Spinal cord (tissue), 10 donors: ENCODE data around the gene NME5. TPM values are rescaled to one million over a fixed set of nuclear protein-coding genes. Genes with fewer than 3 reads are reported as not detected.

ENCODE experiments used
- DNase-seq, 6 donors: peaks; one replicate each; pipeline versions ENCODE4 v3.0.0 to v3.0.0-alpha.2; 2013 to 2015; ENCODE audit warnings: low spot score in 6 of 6, low read depth in 4 of 6
- H3K27ac ChIP-seq: one replicate; pipeline ENCODE4 v1.5.1; 2013; ENCODE audit warnings: low read depth, low read length, control low read depth
- H3K27me3 ChIP-seq: one replicate; pipeline ENCODE4 v1.6.1; 2013; ENCODE audit warnings: low read length; ENCODE audit not compliant: control insufficient read depth, insufficient read depth
- H3K36me3 ChIP-seq: one replicate; pipeline ENCODE4 v1.6.1; 2013; ENCODE audit warnings: low read length; ENCODE audit not compliant: control insufficient read depth, insufficient read depth
- H3K4me1 ChIP-seq: one replicate; pipeline ENCODE4 v1.6.1; 2013; ENCODE audit warnings: low read length; ENCODE audit not compliant: control insufficient read depth, insufficient read depth
- H3K4me3 ChIP-seq: one replicate; pipeline ENCODE4 v1.5.1; 2013; ENCODE audit warnings: low read depth, low read length, control low read depth
- H3K9me3 ChIP-seq: one replicate; pipeline ENCODE4 v1.6.1; 2013; ENCODE audit warnings: low read length; ENCODE audit not compliant: control insufficient read depth, insufficient read depth
- WGBS: methylation state at CpG from one replicate; pipeline ENCODE4 v1.1.5; 2013; ENCODE audit warnings: missing lambda C conversion rate; ENCODE audit not compliant: insufficient coverage; 5-methylcytosine and 5-hydroxymethylcytosine counted together
- polyA plus RNA-seq, 2 donors: library from polyadenylated mRNA; unstranded; fragments of 120-200 nt; gene quantifications; one replicate each; pipeline ENCODE4 v1.2.1, GENCODE V29; 2013; ENCODE audit not compliant: insufficient read length in 2 of 2
- total RNA-seq, 2 donors: library from RNA; depleted of rRNA in 1 of 2; stranded (reverse); fragments of 120-200 nt in 1 of 2; fragments of >200 nt in 1 of 2; gene quantifications; one replicate each; pipeline versions ENCODE4 v1.2.3 to v1.2.4, GENCODE V29; 2013 to 2014
- donor health status: healthy.

NME5 gene
- total and polyA plus RNA-seq, 4 donors, result 17.0 to 24.4 (median 22.4) TPM

- DNase-seq, result peak in 2 of 6 donors; percentile 7 to 47
- Histone ChIP-seq H3K9me3 (no peaks in the 10 kb centered on the region), H3K4me1 (peaks cover 4% of the 10 kb centered on the region), H3K27me3 (no peaks in the 10 kb centered on the region), H3K4me3 (no peak overlapping the region), H3K36me3 (peaks cover 2% of the 10 kb centered on the region), H3K27ac (no peak overlapping the region)
- WGBS, result no CpG with 5 or more reads among the region's 4 CpGs
Measured at GRCh38 chr5:138110266-138110963, 28.8 kb downstream of the NME5 start.

- WGBS, result no CpG with 5 or more reads among the region's 1 CpG
- peaks cover 4% of the 10 kb centered on the region for H3K4me1 ChIP-seq
Measured at GRCh38 chr5:138109463-138110265, 29.6 kb downstream of the NME5 start.

GRCh38 chr5:138107213-138107612, 32.0 kb downstream of the NME5 start:
- no CpG with 5 or more reads among the region's 1 CpG for WGBS
- H3K27me3 ChIP-seq, result no peaks in the 10 kb centered on the region
- no peaks in the 10 kb centered on the region for H3K9me3 ChIP-seq

More at GRCh38 chr5:138109463-138110265, 29.6 kb downstream of the NME5 start:
- Histone ChIP-seq H3K27ac (no peak overlapping the region), H3K4me3 (no peak overlapping the region), H3K36me3 (peaks cover under 1% of the 10 kb centered on the region), H3K27me3 (no peaks in the 10 kb centered on the region), H3K9me3 (no peaks in the 10 kb centered on the region)
- DNase-seq, result no peak

GRCh38 chr5:138105709-138106108, 33.5 kb downstream of the NME5 start:
- no peaks in the 10 kb centered on the region for H3K9me3 ChIP-seq
- H3K4me1 ChIP-seq, result peaks cover 4% of the 10 kb centered on the region
- H3K36me3 ChIP-seq, result no peaks in the 10 kb centered on the region
- DNase-seq, result no peak
- 96% methylated on average over 4 of the region's 6 CpGs for WGBS
- H3K27ac ChIP-seq, result no peak overlapping the region
- no peaks in the 10 kb centered on the region for H3K27me3 ChIP-seq
- H3K4me3 ChIP-seq, result no peak overlapping the region

More at GRCh38 chr5:138107213-138107612, 32.0 kb downstream of the NME5 start:
- DNase-seq, result no peak
- Histone ChIP-seq H3K4me1 (peaks cover 4% of the 10 kb centered on the region), H3K4me3 (no peak overlapping the region), H3K27ac (no peak overlapping the region), H3K36me3 (no peaks in the 10 kb centered on the region)

GRCh38 chr5:138103319-138103637, 36.0 kb downstream of the NME5 start:
- Histone ChIP-seq H3K4me1 (no peaks in the 10 kb centered on the region), H3K27ac (no peak overlapping the region), H3K27me3 (no peaks in the 10 kb centered on the region), H3K36me3 (no peaks in the 10 kb centered on the region), H3K4me3 (no peak overlapping the region), H3K9me3 (no peaks in the 10 kb centered on the region)
- no peak for DNase-seq
- WGBS, result 0% methylated on average over 1 of the region's 3 CpGs

- Histone ChIP-seq H3K27ac (no peak overlapping the region), H3K4me1 (no peaks in the 10 kb centered on the region), H3K9me3 (no peaks in the 10 kb centered on the region), H3K36me3 (no peaks in the 10 kb centered on the region), H3K4me3 (no peak overlapping the region), H3K27me3 (no peaks in the 10 kb centered on the region)
- WGBS, result 38% methylated on average over 4 of the region's 7 CpGs
- DNase-seq, result no peak
Measured at GRCh38 chr5:138102454-138103318, 36.5 kb downstream of the NME5 start.

GRCh38 chr5:138096997-138097828, 42.0 kb downstream of the NME5 start:
- DNase-seq, result no peak
- no peak overlapping the region for H3K27ac ChIP-seq
- H3K9me3 ChIP-seq, result no peaks in the 10 kb centered on the region
- H3K4me1 ChIP-seq, result no peaks in the 10 kb centered on the region
- H3K27me3 ChIP-seq, result no peaks in the 10 kb centered on the region
- H3K36me3 ChIP-seq, result no peaks in the 10 kb centered on the region
- H3K4me3 ChIP-seq, result no peak overlapping the region
- 94% methylated on average over 10 of the region's 11 CpGs for WGBS

- no peaks in the 10 kb centered on the region for H3K4me1 ChIP-seq
- H3K27ac ChIP-seq, result no peak overlapping the region
- no peaks in the 10 kb centered on the region for H3K27me3 ChIP-seq
- no peaks in the 10 kb centered on the region for H3K36me3 ChIP-seq
- WGBS, result no CpG with 5 or more reads among the region's 2 CpGs
- no peaks in the 10 kb centered on the region for H3K9me3 ChIP-seq
- no peak overlapping the region for H3K4me3 ChIP-seq
- no peak for DNase-seq
Measured at GRCh38 chr5:138096363-138096762, 42.9 kb downstream of the NME5 start.
